Measurements from ENCODE around the gene IFIT3.

GRCh38 chr10:89309156-89310055 is 18.4 kb upstream of the IFIT3 start:
- TF ChIP-seq CTCF (IDR thresholded peaks at IDR 0.05 in 8 of 11, conservative IDR thresholded peaks at IDR 0.05 in 3 of 11) (no peak), POLR2A (IDR thresholded peaks at IDR 0.05) (no peak), POLR2AphosphoS5 (IDR thresholded peaks at IDR 0.05) (no peak)
